DMS153 treated with DMSO at 0.1 percent for 48 hours (cell line): ENCODE data around the gene GCNT4.

Experiments
- DNase-seq: peaks from one replicate; lab custom pipeline; 2025; ENCODE audit not compliant: unreplicated experiment; lab: John Stamatoyannopoulos, UW

The GCNT4 gene

DNA sequence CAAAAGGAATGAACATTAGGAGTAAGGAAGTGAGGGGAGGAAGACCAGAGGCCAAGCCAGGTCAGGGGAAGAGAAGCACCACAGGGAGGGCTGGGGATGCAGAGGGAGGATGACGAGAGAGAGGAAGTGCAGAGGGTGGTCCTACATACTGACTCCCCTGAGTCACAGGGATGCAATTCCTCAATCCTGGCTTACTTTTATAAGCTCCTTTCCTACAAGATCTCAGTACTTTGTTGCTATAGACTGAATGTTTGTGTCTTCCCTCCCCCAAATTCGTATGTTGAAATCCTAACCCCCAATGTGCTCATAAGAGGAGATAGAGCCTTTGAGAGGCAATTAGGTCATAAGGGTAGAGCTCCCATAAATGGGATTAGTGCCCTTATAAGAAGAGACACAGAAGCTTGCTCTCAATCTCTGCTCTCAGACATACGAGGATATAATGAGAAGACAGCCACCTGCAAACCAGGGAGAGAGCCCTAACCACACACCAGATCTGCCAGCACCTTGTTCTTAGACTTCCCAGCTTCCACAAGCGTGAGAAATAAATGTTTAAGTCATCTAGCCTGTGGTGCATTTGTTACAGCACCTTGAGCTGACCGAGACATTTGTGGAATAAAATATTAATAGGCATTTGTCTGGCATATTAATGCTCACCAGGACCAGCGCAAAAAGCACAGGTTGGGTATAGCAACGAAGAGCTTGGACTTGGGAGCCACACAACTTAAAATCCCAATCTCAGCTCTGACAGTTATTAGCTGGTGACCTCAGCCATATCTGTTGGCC is 33.4 kb downstream of the GCNT4 start:
- no peak for DNase-seq

DNA sequence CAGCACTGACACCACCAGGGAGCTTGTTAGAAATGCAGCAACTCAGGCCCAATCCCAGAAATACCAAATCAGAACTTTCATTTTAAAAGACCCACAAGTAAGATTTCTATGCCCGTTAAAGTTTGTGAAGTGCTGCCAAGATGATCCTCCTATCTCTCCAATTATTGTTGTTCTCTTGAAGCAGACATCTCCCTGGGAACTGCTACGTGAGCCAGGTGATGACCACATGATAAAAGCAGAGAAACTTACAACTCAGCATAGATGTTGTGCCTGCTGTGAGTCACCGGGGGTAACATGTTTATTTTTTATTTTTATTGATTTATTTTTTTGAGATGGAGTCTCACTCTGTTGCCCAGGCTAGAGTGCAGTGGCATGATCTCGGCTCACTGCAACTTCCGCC is 34.4 kb downstream of the GCNT4 start:
- DNase-seq, result no peak

DNA sequence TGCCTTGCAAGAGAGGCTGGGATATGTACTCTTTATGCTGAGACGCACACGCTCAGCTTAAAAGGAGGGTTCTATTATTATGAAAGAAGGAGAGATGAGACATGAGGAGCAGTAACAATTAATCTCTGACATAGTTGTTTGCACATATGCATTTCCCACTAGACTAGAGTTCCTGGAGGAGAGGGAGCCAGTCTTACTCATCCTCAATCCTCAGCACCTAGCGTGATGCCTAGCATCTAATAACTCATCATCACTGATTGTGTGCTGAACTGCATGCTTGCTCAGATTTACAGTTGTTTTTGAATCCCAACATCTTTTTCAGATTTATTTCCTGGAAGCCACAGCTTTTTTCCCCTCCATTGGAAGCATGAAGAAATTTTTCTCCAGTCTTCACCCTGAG is 35.5 kb downstream of the GCNT4 start:
- no peak for DNase-seq

DNA sequence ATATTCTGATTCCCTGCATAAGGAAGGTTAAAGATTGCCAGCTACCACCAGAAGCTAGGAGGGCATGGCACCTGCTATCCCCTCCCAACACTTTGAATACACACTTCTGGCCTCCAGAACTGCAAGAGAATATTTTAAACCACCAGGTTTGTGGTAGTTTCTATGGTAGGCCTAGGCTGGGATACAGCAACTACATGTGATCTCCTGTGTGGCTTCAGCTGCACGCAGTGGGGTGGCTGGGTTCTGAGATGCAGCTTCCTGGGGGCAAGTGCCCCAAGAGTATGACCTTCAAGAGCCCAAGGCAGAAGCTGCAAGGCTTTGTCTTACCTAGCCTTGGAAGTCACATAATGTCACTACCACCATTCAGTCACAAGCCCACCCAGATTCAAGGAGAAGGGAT is 39.6 kb downstream of the GCNT4 start:
- no peak for DNase-seq

DNA sequence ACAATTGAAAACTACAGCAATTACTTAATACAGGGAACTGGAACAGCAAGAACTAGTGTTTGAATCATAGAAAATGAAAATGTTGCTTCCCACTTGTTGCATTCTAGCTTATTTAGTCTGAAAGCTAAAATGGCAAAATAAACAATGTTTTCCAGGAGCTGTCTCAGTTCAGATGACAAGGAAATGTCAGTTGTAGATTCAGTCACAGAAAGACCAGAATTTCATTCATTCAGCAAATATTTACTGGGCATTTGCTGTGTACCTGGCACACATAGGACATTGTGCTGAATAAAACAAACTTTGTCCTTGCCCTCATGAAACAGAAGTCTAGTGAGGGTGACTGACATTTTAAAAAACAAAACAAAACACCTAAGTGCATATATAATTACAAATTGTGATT is 41.5 kb downstream of the GCNT4 start:
- no peak for DNase-seq

DNA sequence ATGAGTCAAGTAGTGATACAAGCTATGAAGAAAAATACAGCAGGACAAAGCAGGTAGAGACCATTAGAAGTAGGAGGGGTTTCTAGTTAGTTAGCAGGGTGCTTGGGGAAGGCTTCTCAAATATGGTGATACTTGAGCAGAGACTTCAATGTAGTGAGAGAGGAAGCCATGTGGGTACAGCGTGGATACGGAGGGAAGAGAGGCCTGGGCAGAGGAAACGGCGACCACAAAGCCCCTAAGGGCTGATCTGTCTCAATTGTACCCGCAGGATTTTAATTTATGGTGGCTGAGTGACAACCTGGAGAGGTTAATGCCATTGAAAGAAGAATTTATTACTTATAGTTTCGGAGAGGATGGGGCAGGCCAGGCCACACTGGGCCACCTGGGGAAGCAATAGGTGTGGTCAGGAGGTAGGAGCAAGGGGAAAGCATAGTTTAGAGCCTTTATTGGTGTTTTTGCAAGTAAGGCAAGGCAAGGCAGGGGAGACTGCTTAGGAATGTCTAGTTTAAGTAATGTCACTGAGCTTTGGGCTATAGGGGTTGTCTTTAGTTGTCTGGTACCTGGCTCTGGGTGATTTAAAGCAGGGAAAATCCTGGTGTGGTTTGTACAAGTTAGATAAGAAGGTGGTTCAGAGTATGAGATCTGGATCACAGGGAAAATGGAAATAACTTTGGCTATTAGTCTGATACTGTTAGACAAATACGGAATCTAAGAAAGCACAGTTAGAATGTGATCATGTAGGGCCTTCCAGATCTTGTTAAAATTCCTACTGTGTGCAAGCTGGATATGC is 42.6 kb downstream of the GCNT4 start:
- DNase-seq, result no peak

DNA sequence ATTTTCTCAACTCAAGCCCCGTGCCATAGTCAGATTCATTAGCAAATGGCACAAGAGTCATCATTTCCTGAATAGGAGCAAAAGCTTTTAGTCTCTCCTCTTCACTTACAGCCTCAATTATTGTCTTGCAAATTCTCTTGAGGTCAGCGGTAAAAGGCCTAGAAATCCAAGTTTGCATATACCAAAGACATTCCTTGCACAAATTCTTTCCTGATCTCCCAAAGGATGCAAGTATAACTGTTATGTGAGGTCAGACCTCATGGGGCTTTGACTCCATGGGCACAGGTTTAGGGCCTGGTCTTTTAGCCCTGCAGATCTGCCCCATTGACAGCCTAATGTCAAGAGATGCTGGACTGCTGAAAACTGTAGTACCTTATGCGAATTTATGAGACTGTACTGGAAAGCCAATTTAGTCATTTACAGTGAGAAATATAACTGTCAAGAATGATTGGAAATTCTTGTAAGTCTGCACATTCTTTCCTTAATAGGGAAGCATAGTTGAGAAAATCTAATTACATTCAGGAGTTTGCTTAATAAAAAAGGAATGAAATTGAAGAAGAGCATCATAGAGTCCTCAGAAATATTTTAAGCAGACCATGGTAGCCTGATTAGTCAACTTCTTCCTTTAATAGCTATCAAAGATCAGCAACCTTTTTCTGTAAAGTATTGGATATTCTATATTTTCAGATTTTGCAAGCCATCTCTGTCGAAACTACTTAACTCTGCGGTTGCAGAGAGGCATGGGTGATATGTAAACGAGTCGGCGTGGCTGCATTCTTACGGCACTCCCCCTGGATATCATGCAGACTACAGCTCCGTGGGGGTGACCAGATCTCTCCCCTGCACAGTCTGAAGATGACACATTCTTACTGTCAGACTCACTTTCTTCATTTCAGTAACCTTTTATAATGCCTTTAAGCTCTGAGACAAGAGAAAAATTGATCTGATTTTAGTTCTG is 45.2 kb downstream of the GCNT4 start:
- DNase-seq, result no peak

DNA sequence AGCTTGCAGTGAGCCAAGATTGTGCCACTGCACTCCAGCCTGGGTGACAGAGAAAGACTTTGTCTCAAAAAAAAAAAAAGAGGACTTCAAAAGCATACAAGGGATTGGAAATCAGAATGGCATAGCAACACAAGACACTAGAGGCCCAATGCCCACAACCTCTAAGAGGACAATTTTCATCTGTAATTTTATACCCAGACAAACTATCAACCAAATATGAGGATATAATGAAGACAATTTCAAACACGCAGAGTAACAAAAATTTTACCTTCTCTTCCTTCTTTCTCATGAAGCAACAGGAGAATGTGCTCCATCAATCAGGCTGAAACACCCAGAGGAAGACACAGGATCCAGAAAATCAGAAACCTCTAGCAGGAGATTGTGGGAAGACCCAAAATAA is 46.8 kb downstream of the GCNT4 start:
- no peak for DNase-seq
